Lung (tissue), 12 donors: ENCODE results near the gene SLC16A3. TPM values are rescaled to one million over a fixed set of nuclear protein-coding genes. Genes with fewer than 3 reads are reported as not detected.

Experiments used
- ATAC-seq: fragments of 200-7000 bp; cut with Tn5 transposase; one replicate; pipeline ENCODE4 v1.9.1; 2020; ENCODE audit warnings: moderate number of reproducible peaks; ENCODE audit not compliant: insufficient read depth, low FRiP score
- DNase-seq, 3 donors: peaks; one replicate each; pipeline ENCODE4 v3.0.0-alpha.2; 2013 to 2017
- H3K27ac ChIP-seq, 2 donors: one replicate each; pipeline ENCODE4 v1.5.1; 2013; ENCODE audit warnings: mild to moderate bottlenecking in 2 of 2, moderate library complexity in 2 of 2, control low read depth in 1 of 2, inconsistent platforms in 1 of 2, low read depth in 1 of 2, low read length in 1 of 2
- H3K27me3 ChIP-seq, 3 donors: one replicate each; pipeline ENCODE4 v1.5.1; 2013; ENCODE audit warnings: low read length in 2 of 3; ENCODE audit not compliant: control insufficient read depth in 3 of 3, insufficient read depth in 3 of 3
- H3K36me3 ChIP-seq, 4 donors: one replicate each; pipeline ENCODE4 v1.5.1; 2013; ENCODE audit warnings: low read length in 4 of 4, mild to moderate bottlenecking in 1 of 4, moderate library complexity in 1 of 4; ENCODE audit not compliant: control insufficient read depth in 4 of 4, insufficient read depth in 4 of 4
- H3K4me1 ChIP-seq, 5 donors: one replicate each; pipeline ENCODE4 v1.5.1; 2013; ENCODE audit warnings: low read length in 5 of 5, mild to moderate bottlenecking in 2 of 5, moderate library complexity in 1 of 5; ENCODE audit not compliant: control insufficient read depth in 5 of 5, insufficient read depth in 5 of 5
- H3K4me3 ChIP-seq: one replicate; pipeline ENCODE4 v1.5.1; 2013; ENCODE audit warnings: mild to moderate bottlenecking, control low read depth, moderate library complexity
- H3K9ac ChIP-seq, 2 donors: one replicate each; pipeline ENCODE4 v1.5.1; 2013; ENCODE audit warnings: low read length in 2 of 2, control low read depth in 1 of 2; ENCODE audit not compliant: insufficient read depth in 1 of 2
- H3K9me3 ChIP-seq, 4 donors: one replicate each; pipeline ENCODE4 v1.5.1; 2013; ENCODE audit warnings: low read length in 3 of 4, mild to moderate bottlenecking in 1 of 4, moderate library complexity in 1 of 4; ENCODE audit not compliant: control insufficient read depth in 4 of 4, insufficient read depth in 3 of 4
- CTCF ChIP-seq: IDR thresholded peaks from 2 replicates; pipeline ENCODE4 v1.5.1; 2012; ENCODE audit warnings: mild to moderate bottlenecking; ENCODE audit errors: control extremely low read depth, extremely low read depth
- WGBS, 2 donors: extraction: QIAGEN DNeasy Blood & Tissue Kit; methylation state at CpG; one replicate each; pipeline ENCODE4 v1.1.7; 2013; 5-methylcytosine and 5-hydroxymethylcytosine counted together
- polyA plus RNA-seq, 2 donors: library from polyadenylated mRNA; stranded (reverse); fragments of 200-250 nt; gene quantifications; one replicate each; pipeline ENCODE4 v1.2.1, GENCODE V29; 2013
- total RNA-seq, 2 donors: library from RNA; depleted of rRNA in 1 of 2; stranded (reverse); fragments of >200 nt in 1 of 2; gene quantifications; one replicate each; pipeline ENCODE4 v1.2.1, GENCODE V29; 2014 to 2021
- donor health status: control.
- donor health status: control.
- donor health status: Bipolar disorder and iron deficiency.
- donor health status: healthy.
- donor health status: DM: yes; HTN: yes; CAD: no.

Gene SLC16A3
- total and polyA plus RNA-seq, 4 donors, result 31.0 to 309 (median 93.4) TPM

- Histone ChIP-seq H3K27ac (no peak overlapping the region), H3K36me3 (peaks cover 0 to 30% (median 22%) of the 10 kb centered on the region in 4 donors), H3K4me1 (peaks cover 0 to 8% (median 0%) of the 10 kb centered on the region in 5 donors), H3K9ac (no peak overlapping the region), H3K9me3 (no peaks in the 10 kb centered on the region), H3K27me3 (no peaks in the 10 kb centered on the region), H3K4me3 (no peak overlapping the region)
- no peak for ATAC-seq
- TF ChIP-seq CTCF, result no peak
- DNase-seq, result no peak
- 93 to 95% methylated on average over 12 of the region's 12 CpGs for WGBS, 2 donors
Measured at GRCh38 chr17:82199496-82199895, 29.3 kb upstream of the SLC16A3 start.

GRCh38 chr17:82200135-82200534 is 28.7 kb upstream of the SLC16A3 start:
- H3K4me3 ChIP-seq, result no peak overlapping the region
- no peak for TF ChIP-seq CTCF
- H3K9ac ChIP-seq, result no peak overlapping the region
- H3K4me1 ChIP-seq, result peaks cover 0 to 8% (median 0%) of the 10 kb centered on the region in 5 donors
- H3K36me3 ChIP-seq, result peaks cover 0 to 26% (median 20%) of the 10 kb centered on the region in 4 donors
- no peaks in the 10 kb centered on the region for H3K27me3 ChIP-seq
- H3K27ac ChIP-seq, result no peak overlapping the region
- ATAC-seq (no peak), DNase-seq (no peak)
- no peaks in the 10 kb centered on the region for H3K9me3 ChIP-seq
- WGBS, 2 donors, result 88 to 89% methylated on average over 17 of the region's 17 CpGs

GRCh38 chr17:82200743-82201497 is 27.9 kb upstream of the SLC16A3 start:
- Histone ChIP-seq H3K27ac (no peak overlapping the region), H3K27me3 (no peaks in the 10 kb centered on the region), H3K36me3 (peaks cover 0 to 26% (median 19%) of the 10 kb centered on the region in 4 donors), H3K9ac (no peak overlapping the region), H3K4me3 (no peak overlapping the region), H3K4me1 (peaks cover 0 to 7% (median 1%) of the 10 kb centered on the region in 5 donors), H3K9me3 (no peaks in the 10 kb centered on the region)
- no peak for ATAC-seq
- no peak for DNase-seq
- WGBS, 2 donors, result 69 to 78% methylated on average over 13 of the region's 13 CpGs
- TF ChIP-seq CTCF, result no peak
